GM10248 (cell line): Measurements from ENCODE around the gene VASN.

Source experiments
- CTCF ChIA-PET: fragments of 300-600 bp; sonication (Branson Sonifier 250); formaldehyde crosslinking; extraction: SDS; loops from one replicate; lab custom pipeline; 2021; ENCODE audit warnings: antibody characterized with exemption; lab: Yijun Ruan, JAX
- POLR2A ChIA-PET: fragments of 350-650 bp; sonication (Branson Sonifier 250); formaldehyde crosslinking; extraction: SDS; loops from one replicate; lab custom pipeline; 2020; ENCODE audit warnings: antibody characterized with exemption; lab: Yijun Ruan, JAX
- DNase-seq: peaks from one replicate; pipeline ENCODE4 v3.0.0; 2012; ENCODE audit errors: extremely low spot score
- CTCF ChIP-seq: IDR thresholded peaks from 2 replicates; pipeline ENCODE4 v1.5.1; 2012; ENCODE audit warnings: mild to moderate bottlenecking, low read depth; ENCODE audit errors: extremely low read depth, missing control alignments, control extremely low read depth

The VASN gene

DNA sequence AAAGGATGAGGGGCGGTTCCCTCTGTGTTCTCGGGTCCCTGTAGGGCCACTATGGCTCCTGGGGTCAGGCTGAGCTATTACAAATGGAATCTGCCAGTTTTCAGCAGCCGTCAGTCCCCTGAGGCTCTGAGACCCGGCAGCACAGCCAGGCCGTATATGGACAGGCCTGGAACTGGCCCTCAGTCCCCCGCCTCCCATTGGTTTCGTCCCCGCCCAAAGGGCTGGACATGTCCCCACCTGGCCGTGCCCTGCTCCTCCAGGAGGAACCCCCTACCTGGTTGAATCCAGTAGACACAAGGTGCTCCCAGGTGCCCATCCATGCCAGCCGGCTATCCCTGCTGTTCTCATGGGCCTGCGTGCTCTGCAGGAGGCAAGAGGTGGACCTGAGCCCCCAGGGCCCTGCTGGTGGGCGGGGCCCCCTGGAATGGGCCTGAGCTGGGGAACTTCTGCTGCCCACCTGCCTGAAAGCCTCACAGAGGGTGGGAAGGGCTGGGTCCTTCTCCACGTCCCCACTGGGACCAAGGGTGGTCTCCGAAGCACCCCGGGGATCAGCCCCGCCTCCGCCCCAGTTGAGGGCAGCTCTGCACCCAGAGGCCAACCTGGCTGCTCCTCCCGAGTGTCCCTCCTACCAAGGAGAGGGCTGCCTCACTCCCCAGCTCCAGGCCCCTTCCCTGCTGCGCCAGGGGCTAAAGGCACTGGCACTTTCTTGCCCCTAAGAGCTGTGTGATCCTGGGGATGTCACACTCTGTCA lies 16.8 kb downstream of the VASN start:
- CTCF ChIA-PET, result interaction anchor here (2.6 to 8.3 kb wide), 2 partner anchors 15 to 28 kb away, joined by 8 to 100 read pairs; no protein-coding TSS in a partner anchor
- no peak for DNase-seq
- TF ChIP-seq CTCF, result no peak
- POLR2A ChIA-PET, result no interaction called here

- ChIA-PET CTCF (interaction anchor here (2.6 to 8.3 kb wide), 2 partner anchors 14 to 29 kb away, joined by 8 to 100 read pairs; no protein-coding TSS in a partner anchor), POLR2A (interaction anchor here (0.6 kb wide), 1 partner anchor 10 kb away, joined by 3 read pairs; no protein-coding TSS in a partner anchor)
- DNase-seq, result no peak
- no peak for TF ChIP-seq CTCF
These were observed 17.7 kb downstream of the VASN start for GRCh38 chr16:4389051-4389955.

DNA sequence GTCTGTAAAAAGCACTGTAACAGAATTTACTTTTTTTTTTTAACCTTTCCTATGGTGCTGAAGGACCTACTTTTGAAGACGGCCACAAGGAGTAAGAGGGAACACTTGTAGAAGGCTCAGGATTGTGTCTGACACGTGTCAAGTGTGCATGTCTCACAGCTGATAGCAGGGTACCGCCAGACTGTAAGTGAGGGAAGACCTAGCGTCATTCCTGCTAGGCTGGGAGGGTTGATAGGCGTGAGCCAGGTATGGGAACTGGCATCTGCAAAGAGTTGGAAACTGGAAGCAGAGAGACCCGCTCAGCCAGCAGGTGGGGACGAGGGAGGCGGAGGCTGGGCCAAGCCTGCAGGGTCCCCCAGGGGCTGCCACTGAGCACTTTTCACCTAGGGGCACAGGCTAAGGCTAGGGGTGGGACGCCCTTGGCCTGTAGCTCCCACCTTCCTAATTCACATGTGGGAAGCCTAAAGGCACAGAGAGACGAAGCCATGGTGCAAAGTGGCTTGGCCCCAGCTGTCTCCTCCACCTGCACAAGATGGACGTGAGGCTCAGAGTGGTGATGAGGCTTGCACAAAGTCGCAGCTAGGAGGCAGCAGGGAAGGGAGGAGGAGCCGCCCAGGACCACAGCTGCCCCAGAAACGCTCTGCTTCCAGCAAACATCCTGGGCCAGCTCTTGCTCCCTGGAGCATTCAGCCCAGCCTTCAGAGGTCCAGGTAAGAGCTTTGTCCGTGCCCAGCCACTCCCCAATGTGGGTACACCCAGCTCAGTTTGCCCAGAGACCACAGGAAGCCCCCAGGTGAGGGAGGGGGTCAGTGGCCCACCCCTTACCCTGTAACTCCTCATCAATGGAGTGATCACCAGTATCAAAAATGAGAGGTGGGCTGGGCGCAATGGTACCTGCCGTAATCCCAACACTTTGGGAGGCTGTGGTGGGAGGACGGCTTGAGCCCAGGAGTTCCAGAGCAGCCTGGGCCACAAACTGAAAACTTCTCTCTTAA lies 18.9 kb downstream of the VASN start:
- DNase-seq, result no peak
- no peak for TF ChIP-seq CTCF
- POLR2A ChIA-PET, result interaction anchor here (0.6 kb wide), 1 partner anchor 11 kb away, joined by 3 read pairs; no protein-coding TSS in a partner anchor
- CTCF ChIA-PET, result interaction anchor here (2.6 to 8.3 kb wide), 2 partner anchors 12 to 30 kb away, joined by 8 to 100 read pairs; no protein-coding TSS in a partner anchor

DNA sequence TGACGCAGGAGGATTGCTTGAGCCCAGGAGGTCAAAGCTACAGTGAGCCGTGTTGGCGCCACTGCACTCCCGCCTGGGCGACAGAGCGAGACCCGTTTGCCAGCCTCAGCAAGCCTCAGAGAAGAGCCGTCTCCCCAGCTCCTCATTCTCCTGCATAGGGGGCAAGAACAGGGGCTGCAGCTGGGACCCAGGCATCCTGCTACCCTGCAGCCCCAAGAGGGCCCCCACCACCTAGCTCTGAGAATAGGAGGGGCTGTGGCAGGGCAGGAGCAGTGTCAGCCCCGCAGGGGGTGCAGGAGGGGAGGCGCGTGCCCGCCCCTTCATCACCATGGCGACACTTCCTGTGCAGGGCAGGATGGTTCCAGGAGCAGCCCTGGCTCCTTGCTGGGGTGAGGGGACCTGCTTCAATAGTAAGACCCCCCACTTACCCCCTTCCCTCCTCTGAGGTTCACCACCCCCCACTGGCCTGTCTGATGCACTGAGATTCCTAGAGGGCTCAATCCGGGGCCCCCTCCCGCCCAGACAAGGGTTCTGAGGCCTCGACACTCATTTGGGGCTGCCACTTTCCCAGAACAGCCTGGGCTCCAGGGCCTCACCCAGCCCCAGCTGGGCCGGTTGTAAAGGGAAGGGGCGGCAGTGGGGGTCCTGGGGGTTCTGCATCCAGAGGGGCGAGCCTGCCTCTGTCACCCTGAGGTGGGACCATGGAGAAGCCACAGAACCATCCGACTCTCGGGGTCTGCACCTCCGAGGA lies 20.2 kb downstream of the VASN start:
- ChIA-PET POLR2A (no interaction called here), CTCF (interaction anchor here (1.8 to 8.3 kb wide), 2 partner anchors 11 to 33 kb away, joined by 8 to 100 read pairs; no protein-coding TSS in a partner anchor)
- no peak for TF ChIP-seq CTCF
- DNase-seq, result no peak

GRCh38 chr16:4392382-4393239 lies 21.0 kb downstream of the VASN start:
- no peak for TF ChIP-seq CTCF
- ChIA-PET CTCF (interaction anchor here (0.8 to 8.3 kb wide), 3 partner anchors 10 to 40 kb away, joined by 3 to 100 read pairs (median 8); no protein-coding TSS in a partner anchor), POLR2A (no interaction called here)
- DNase-seq, result no peak
